ENCODE measurements around the gene BAHCC1.

DNA sequence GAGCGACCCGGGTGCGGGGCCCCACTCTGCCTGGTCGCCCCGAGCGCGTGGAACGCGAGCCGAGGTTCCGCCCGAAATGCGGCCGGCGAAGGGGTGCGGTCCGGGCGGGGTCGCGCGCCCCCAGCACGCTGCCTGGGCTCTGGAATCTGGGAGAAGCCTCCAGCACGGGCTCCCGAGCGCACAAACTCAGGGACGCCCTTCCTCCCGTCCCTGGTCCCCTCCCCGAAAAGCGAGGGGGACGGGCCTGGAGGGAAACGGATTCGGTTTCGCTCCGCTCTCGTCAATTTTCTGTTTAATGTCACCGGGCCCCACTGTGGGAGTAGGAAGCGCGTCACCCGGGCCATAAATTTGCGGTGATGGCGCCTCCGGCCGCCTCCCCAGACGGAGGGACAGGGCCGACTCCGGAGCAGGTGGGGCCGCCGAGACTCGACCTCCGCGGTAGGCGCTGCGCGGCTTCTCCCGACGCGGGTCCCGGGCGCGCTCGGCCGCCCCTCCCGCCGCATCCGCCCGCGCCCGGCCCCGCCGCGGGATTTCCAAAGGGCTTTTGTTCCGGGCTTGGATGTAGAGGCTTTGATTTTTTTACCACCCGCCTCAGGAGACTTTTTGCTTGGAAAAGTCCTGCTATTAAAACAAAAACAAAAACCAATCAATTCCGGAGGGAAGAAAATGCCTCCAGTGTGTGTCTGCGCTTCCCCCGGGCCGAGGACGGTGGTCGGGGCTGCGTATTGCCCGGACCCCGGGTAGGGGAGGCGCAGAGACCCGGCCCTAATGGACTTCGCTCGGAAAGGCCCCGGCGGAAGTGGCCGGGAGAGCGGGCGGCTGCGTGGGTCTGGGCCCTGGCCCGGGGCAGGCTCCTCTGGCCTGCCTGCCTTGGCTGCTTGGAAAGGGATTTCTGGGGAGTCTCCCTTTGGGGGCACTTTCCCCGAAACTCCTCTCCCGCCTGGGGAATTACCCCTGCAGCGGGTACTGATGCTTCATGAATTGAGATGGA is 7.9 kb upstream of the BAHCC1 start:
- TF ChIP-seq, protein P1, sequence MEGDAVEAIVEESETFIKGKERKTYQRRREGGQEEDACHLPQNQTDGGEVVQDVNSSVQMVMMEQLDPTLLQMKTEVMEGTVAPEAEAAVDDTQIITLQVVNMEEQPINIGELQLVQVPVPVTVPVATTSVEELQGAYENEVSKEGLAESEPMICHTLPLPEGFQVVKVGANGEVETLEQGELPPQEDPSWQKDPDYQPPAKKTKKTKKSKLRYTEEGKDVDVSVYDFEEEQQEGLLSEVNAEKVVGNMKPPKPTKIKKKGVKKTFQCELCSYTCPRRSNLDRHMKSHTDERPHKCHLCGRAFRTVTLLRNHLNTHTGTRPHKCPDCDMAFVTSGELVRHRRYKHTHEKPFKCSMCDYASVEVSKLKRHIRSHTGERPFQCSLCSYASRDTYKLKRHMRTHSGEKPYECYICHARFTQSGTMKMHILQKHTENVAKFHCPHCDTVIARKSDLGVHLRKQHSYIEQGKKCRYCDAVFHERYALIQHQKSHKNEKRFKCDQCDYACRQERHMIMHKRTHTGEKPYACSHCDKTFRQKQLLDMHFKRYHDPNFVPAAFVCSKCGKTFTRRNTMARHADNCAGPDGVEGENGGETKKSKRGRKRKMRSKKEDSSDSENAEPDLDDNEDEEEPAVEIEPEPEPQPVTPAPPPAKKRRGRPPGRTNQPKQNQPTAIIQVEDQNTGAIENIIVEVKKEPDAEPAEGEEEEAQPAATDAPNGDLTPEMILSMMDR (IDR thresholded peaks at IDR 0.05), result no peak
- TF ChIP-seq POLR2A (IDR thresholded peaks at IDR 0.05), result peak in 1 of 2 donors; percentile 48
